Measurements from ENCODE around the gene GPR55.

The GPR55 gene

DNA sequence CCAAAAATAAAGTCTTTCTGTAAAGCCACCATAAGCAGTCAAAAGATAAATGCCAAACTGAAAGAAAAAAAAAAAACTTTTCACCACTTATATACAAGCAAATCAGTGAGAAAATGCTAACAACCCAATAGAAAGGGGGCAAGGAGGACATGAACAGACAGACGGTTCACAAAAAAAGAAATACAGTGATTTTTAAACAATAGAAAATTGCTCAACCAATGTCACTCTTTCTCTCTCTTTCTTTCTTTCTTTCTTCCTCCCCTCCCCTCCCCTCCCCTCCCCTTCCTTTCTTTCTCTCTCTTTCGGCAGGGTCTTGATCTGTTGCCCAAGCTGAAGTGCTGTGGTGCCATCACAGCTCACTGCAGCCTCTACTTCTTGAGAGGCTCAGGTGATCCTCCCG, 42.1 kb upstream of the GPR55 start:
- no peak overlapping the region for H3K4me3 ChIP-seq (ENCODE audit: low read length)
- DNase-seq (ENCODE audit: low read depth): no peak
- TF ChIP-seq, protein P1, sequence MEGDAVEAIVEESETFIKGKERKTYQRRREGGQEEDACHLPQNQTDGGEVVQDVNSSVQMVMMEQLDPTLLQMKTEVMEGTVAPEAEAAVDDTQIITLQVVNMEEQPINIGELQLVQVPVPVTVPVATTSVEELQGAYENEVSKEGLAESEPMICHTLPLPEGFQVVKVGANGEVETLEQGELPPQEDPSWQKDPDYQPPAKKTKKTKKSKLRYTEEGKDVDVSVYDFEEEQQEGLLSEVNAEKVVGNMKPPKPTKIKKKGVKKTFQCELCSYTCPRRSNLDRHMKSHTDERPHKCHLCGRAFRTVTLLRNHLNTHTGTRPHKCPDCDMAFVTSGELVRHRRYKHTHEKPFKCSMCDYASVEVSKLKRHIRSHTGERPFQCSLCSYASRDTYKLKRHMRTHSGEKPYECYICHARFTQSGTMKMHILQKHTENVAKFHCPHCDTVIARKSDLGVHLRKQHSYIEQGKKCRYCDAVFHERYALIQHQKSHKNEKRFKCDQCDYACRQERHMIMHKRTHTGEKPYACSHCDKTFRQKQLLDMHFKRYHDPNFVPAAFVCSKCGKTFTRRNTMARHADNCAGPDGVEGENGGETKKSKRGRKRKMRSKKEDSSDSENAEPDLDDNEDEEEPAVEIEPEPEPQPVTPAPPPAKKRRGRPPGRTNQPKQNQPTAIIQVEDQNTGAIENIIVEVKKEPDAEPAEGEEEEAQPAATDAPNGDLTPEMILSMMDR (IDR thresholded peaks at IDR 0.05; ENCODE audit: insufficient read depth, low read depth, low read length, missing control alignments): no peak

DNA sequence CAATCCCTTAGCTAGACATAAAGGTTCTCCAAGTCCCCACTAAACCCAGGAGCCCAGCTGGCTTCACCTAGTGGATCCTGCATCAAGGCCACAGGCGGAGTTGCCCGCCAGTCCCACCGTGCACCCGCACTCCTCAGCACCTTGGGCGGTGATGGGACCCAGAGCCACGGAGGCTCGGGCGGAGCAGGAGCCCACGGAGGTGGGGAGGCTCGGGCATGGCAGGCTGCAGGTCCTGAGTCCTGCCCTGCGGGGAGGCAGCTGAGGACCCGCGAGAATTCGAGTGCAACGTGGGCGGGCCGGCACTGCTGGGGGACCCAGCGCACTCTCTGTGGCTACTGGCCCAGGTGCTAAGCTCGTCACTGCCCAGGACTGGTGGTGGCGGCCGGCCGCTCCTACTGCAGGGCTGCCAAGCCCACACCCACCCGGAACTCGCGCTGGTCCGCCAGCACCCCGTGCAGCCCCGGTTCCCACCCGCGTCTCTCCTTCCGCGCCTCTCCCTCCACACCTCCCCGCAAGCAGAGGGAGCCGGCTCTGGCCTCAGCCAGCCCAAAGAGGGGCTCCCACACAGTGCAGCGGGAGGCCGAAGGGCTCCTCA, 39.2 kb upstream of the GPR55 start:
- H3K4me3 ChIP-seq (ENCODE audit: low read length): no peak overlapping the region
- no peak for DNase-seq (ENCODE audit: low read depth)
- TF ChIP-seq, protein P1 (IDR thresholded peaks at IDR 0.05; ENCODE audit: insufficient read depth, low read depth, low read length, missing control alignments): no peak

DNA sequence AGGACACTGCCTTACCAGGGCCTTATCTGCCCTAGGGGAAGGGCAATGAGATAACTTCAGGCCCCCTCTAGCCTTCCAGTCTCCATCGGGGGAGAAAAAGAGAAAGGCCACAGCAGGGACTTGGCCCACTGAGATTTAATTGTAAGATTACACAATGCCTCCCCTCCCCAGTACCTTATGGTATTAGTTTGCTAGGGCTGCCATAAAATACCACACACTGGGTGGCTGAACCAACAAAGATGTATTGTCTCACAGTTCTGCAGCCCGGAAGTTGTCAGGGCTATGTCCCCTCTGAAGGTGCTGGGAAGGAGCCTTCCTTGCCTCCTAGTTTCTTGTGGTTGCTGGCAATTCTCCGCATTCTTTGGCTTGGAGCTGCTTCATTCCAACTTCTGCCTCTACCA, 36.0 kb upstream of the GPR55 start:
- no peak overlapping the region for H3K4me3 ChIP-seq (ENCODE audit: low read length)
- TF ChIP-seq, protein P1 (IDR thresholded peaks at IDR 0.05; ENCODE audit: insufficient read depth, low read depth, low read length, missing control alignments): no peak
- no peak for DNase-seq (ENCODE audit: low read depth)

DNA sequence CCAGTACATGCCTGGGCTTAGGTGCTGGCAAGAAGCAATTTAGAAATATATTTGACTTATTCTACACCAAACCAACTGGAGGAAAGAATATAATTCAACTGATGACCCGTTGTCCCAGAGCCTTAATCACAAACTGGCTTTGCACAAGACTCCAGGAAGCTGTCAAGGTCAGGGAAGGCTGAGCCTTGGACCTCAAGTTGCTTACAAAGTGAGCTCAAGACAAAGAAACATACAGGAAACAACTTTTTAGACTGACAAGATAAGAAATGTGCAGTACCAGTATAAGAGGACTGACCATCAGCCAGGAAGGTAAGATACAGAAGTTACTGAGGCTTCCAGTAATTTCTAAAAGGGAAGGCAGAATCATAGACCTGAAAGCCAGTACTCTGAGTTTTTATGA, 35.0 kb upstream of the GPR55 start:
- no peak overlapping the region for H3K4me3 ChIP-seq (ENCODE audit: low read length)
- no peak for DNase-seq (ENCODE audit: low read depth)
- TF ChIP-seq, protein P1 (IDR thresholded peaks at IDR 0.05; ENCODE audit: insufficient read depth, low read depth, low read length, missing control alignments): no peak

DNA sequence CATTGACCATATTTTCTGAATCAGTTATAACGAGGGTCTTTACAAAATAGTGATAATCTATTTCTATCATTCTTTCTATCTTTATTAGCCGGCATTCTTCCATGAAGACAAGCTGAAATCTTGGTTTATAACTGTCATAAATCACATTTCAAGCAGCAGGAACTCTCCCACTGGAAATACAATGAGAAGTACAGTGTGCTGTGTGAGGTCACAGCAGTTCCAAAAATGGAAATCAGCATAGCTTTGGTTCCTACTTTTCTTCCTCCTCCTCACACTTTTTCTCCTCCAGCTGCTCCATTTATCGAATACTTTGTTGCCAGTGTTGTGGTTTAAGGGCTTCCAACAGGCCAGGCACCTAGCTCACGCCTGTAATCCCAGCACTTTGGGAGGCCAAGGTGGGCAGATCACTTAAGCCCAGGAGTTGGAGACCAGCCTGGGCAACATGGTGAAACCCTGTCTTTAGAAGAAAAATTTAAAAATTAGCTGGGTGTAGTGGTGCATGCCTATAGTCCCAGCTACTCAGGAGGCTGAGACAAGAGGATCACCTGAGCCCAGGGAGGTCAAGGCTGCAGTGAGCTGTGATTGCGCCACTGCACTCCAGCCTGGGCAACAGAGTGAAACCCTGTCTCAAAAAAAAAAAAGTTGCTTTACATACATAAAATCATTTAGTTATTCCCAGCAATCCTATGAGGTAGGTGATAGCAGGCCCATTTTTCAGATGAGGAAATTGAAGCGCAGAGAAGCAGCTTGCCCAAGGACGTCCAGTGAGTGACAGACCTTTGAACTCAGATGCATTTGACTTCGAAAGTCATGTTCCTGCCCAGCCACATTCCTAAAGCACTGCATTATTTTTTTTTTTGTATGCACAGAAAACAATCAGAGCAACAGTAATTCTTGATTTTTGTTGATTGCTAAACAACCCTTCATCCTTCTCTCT, 34.0 kb upstream of the GPR55 start:
- TF ChIP-seq, protein P1 (IDR thresholded peaks at IDR 0.05; ENCODE audit: insufficient read depth, low read depth, low read length, missing control alignments): no peak
- DNase-seq (ENCODE audit: low read depth): no peak
- no peak overlapping the region for H3K4me3 ChIP-seq (ENCODE audit: low read length)

DNA sequence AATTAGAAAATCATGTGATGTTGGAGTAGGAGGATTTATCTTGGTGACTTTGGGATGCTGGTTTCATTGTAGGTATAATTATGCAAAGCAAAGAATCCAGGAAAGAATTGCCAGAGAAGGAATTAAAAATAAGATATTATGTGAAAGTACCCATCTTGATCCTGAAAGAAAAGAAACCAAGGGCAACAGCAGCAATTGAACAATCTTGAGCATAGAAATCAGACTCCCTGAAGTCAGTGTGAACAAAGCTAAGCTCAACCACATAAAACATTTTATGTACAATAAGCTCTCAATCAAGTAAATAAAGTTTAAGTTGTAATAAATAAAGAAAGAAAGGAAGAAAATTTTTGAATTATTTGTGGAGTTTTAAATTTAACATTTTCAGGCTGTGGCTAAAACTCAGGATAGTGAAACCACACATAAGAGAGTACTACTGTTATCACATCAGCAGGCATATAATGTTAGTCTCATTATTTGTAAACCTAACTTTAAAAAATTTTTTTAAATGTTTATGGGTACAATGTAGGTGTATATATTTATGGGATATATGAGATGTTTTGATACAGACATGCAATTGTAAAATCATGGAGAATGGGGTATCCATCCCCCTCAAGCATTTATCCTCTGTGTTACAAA, 32.8 kb upstream of the GPR55 start:
- DNase-seq (ENCODE audit: low read depth): no peak
- TF ChIP-seq, protein P1 (IDR thresholded peaks at IDR 0.05; ENCODE audit: insufficient read depth, low read depth, low read length, missing control alignments): no peak
- H3K4me3 ChIP-seq (ENCODE audit: low read length): peak overlapping the region; percentile 5
